Stimulated activated CD8-positive, alpha-beta memory T cell treated with anti-CD3 and anti-CD28 coated beads, Interleukin-2, amount 100 ng/mL, for 48 hours (primary cell): Measurements from ENCODE around the gene DPP3.
A peak's percentile ranks its signal among the peaks of the same experiment; 100 is the strongest.
"Not testable (repeated sequence)": the region's sequence is repeated elsewhere in the genome, so short reads cannot be mapped to it uniquely, and the experiment has no call there.

Source experiments
- DNase-seq, 2 donors: peaks; one replicate each; pipeline ENCODE4 v3.0.0-alpha.2; 2020; ENCODE audit warnings: low read depth in 2 of 2

Gene DPP3

GRCh38 chr11:66480117-66480938 lies at the start of gene DPP3:
TSS of gene DPP3 (plus strand) at chr11:66480434. CDS start at chr11:66482201, 1,767 bp downstream.
- peak; percentile 94 to 98 for DNase-seq

- not testable (repeated sequence) for DNase-seq
Measured at GRCh38 chr11:66431287-66431686, 48.9 kb upstream of the DPP3 start.

- DNase-seq: not testable (repeated sequence)
Measured at GRCh38 chr11:66431871-66432329, 48.3 kb upstream of the DPP3 start.

- no peak for DNase-seq
Measured at GRCh38 chr11:66432597-66432996, 47.6 kb upstream of the DPP3 start.

GRCh38 chr11:66437979-66438503 lies 42.2 kb upstream of the DPP3 start:
- DNase-seq: no peak

GRCh38 chr11:66438504-66439466 lies 41.4 kb upstream of the DPP3 start, which contains the start of gene MRPL11:
TSS of gene MRPL11 (minus strand) at chr11:66438848. CDS start at chr11:66438754, 94 bp downstream.
- peak; percentile 76 to 83 for DNase-seq

- not testable (repeated sequence) for DNase-seq
Measured at GRCh38 chr11:66440101-66440939, 39.9 kb upstream of the DPP3 start.

- not testable (repeated sequence) for DNase-seq
Measured at GRCh38 chr11:66440940-66441282, 39.3 kb upstream of the DPP3 start.

- no peak for DNase-seq
Measured at GRCh38 chr11:66443602-66444001, 36.6 kb upstream of the DPP3 start.

GRCh38 chr11:66447012-66447411 lies 33.2 kb upstream of the DPP3 start:
- DNase-seq: no peak

- no peak for DNase-seq
Measured at GRCh38 chr11:66448523-66448922, 31.7 kb upstream of the DPP3 start.

- no peak for DNase-seq
Measured at GRCh38 chr11:66450560-66450959, 29.7 kb upstream of the DPP3 start.

GRCh38 chr11:66451663-66452062 lies 28.6 kb upstream of the DPP3 start:
- no peak for DNase-seq

- no peak for DNase-seq
Measured at GRCh38 chr11:66454247-66454646, 26.0 kb upstream of the DPP3 start.

GRCh38 chr11:66454828-66455227 lies 25.4 kb upstream of the DPP3 start:
- DNase-seq: no peak

GRCh38 chr11:66457826-66458225 lies 22.4 kb upstream of the DPP3 start:
- no peak for DNase-seq

- DNase-seq: no peak
Measured at GRCh38 chr11:66459138-66459778, 21.0 kb upstream of the DPP3 start.

- no peak for DNase-seq
Measured at GRCh38 chr11:66462010-66462409, 18.2 kb upstream of the DPP3 start.

GRCh38 chr11:66462911-66463310 lies 17.3 kb upstream of the DPP3 start:
- no peak for DNase-seq

GRCh38 chr11:66464116-66464515 lies 16.1 kb upstream of the DPP3 start:
- DNase-seq: not testable (repeated sequence)

- no peak for DNase-seq
Measured at GRCh38 chr11:66464916-66465315, 15.3 kb upstream of the DPP3 start.
